ENCODE measurements around the gene ZSCAN25.

The ZSCAN25 gene

DNA sequence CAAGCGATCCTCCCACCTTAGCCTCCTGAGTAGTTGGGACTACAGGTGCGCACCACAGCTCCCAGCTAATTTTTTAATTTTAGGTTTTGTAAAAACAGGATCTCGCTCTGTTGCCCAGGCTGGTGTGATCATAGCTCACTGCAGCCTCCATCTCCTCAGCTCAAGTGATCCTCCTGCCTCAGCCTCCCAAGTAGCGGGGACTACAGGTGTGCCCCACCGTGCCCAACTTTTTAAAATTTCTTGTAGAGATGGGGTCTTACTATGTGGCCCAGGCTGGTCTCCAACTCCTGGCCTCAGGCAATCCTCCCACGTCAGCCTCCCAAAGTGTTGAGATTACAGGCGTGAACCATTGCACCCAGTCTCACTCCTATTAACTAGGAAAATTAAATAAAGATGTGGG, 11.2 kb upstream of the ZSCAN25 start:
- TF ChIP-seq SIN3A (IDR thresholded peaks at IDR 0.05; ENCODE audit: borderline replicate concordance, insufficient read depth, low read length) (no peak), REST (IDR thresholded peaks at IDR 0.05; ENCODE audit: insufficient read depth in 1 of 2, low read depth in 2 of 2, low read length in 2 of 2) (no peak), FOXP2 (optimal IDR thresholded peaks at IDR 0.05; ENCODE audit: borderline replicate concordance, extremely low read depth, extremely low read length, insufficient read depth) (no peak), TAF1 (IDR thresholded peaks at IDR 0.05; ENCODE audit: borderline replicate concordance, insufficient read depth, low read length) (no peak), POLR2AphosphoS5 (IDR thresholded peaks at IDR 0.05; ENCODE audit: low read depth, low read length) (no peak)

- TF ChIP-seq SIN3A (IDR thresholded peaks at IDR 0.05; ENCODE audit: borderline replicate concordance, insufficient read depth, low read length) (no peak), REST (IDR thresholded peaks at IDR 0.05; ENCODE audit: insufficient read depth in 1 of 2, low read depth in 2 of 2, low read length in 2 of 2) (no peak), FOXP2 (optimal IDR thresholded peaks at IDR 0.05; ENCODE audit: borderline replicate concordance, extremely low read depth, extremely low read length, insufficient read depth) (no peak), TAF1 (IDR thresholded peaks at IDR 0.05; ENCODE audit: borderline replicate concordance, insufficient read depth, low read length) (no peak), POLR2AphosphoS5 (IDR thresholded peaks at IDR 0.05; ENCODE audit: low read depth, low read length) (no peak)
Observed at GRCh38 chr7:99606531-99606930, 10.2 kb upstream of the ZSCAN25 start.

GRCh38 chr7:99607548-99607947, 9.2 kb upstream of the ZSCAN25 start:
- TF ChIP-seq TAF1 (IDR thresholded peaks at IDR 0.05; ENCODE audit: borderline replicate concordance, insufficient read depth, low read length) (no peak), SIN3A (IDR thresholded peaks at IDR 0.05; ENCODE audit: borderline replicate concordance, insufficient read depth, low read length) (no peak), REST (IDR thresholded peaks at IDR 0.05; ENCODE audit: insufficient read depth in 1 of 2, low read depth in 2 of 2, low read length in 2 of 2) (no peak), POLR2AphosphoS5 (IDR thresholded peaks at IDR 0.05; ENCODE audit: low read depth, low read length) (no peak), FOXP2 (optimal IDR thresholded peaks at IDR 0.05; ENCODE audit: borderline replicate concordance, extremely low read depth, extremely low read length, insufficient read depth) (no peak)

- no peak for TF ChIP-seq REST (IDR thresholded peaks at IDR 0.05; ENCODE audit: insufficient read depth in 1 of 2, low read depth in 2 of 2, low read length in 2 of 2)
- TF ChIP-seq TAF1 (IDR thresholded peaks at IDR 0.05; ENCODE audit: borderline replicate concordance, insufficient read depth, low read length), result no peak
- no peak for TF ChIP-seq FOXP2 (optimal IDR thresholded peaks at IDR 0.05; ENCODE audit: borderline replicate concordance, extremely low read depth, extremely low read length, insufficient read depth)
- TF ChIP-seq SIN3A (IDR thresholded peaks at IDR 0.05; ENCODE audit: borderline replicate concordance, insufficient read depth, low read length), result no peak
- no peak for TF ChIP-seq POLR2AphosphoS5 (IDR thresholded peaks at IDR 0.05; ENCODE audit: low read depth, low read length)
Observed at GRCh38 chr7:99614495-99614894, 2.3 kb upstream of the ZSCAN25 start.

GRCh38 chr7:99615989-99616358, 772 bp upstream of the ZSCAN25 start:
- TF ChIP-seq SIN3A (IDR thresholded peaks at IDR 0.05; ENCODE audit: borderline replicate concordance, insufficient read depth, low read length), result no peak
- TF ChIP-seq POLR2AphosphoS5 (IDR thresholded peaks at IDR 0.05; ENCODE audit: low read depth, low read length), result no peak
- TF ChIP-seq FOXP2 (optimal IDR thresholded peaks at IDR 0.05; ENCODE audit: borderline replicate concordance, extremely low read depth, extremely low read length, insufficient read depth), result no peak
- TF ChIP-seq TAF1 (IDR thresholded peaks at IDR 0.05; ENCODE audit: borderline replicate concordance, insufficient read depth, low read length), result no peak
- TF ChIP-seq REST (IDR thresholded peaks at IDR 0.05; ENCODE audit: insufficient read depth in 1 of 2, low read depth in 2 of 2, low read length in 2 of 2), result no peak
